SKM-1 treated with dmso at 0.1 percent for 144 hours (cell line): ENCODE results near the gene KSR2.
"Not testable (repeated sequence)": the region's sequence is repeated elsewhere in the genome, so short reads cannot be mapped to it uniquely, and the experiment has no call there.

ENCODE experiments used
- DNase-seq: peaks from one replicate; lab custom pipeline; 2025; ENCODE audit not compliant: unreplicated experiment; lab: John Stamatoyannopoulos, UW

KSR2 gene

GRCh38 chr12:117827660-117828059, 141.1 kb downstream of the KSR2 start:
- no peak for DNase-seq

- no peak for DNase-seq
These were observed 143.0 kb downstream of the KSR2 start for GRCh38 chr12:117825827-117826226.

- no peak for DNase-seq
These were observed 147.2 kb downstream of the KSR2 start for GRCh38 chr12:117821480-117822175.

GRCh38 chr12:117820216-117820907, 148.4 kb downstream of the KSR2 start:
- DNase-seq = no peak

GRCh38 chr12:117819160-117819559, 149.6 kb downstream of the KSR2 start:
- DNase-seq = no peak

- DNase-seq = no peak
These were observed 150.4 kb downstream of the KSR2 start for GRCh38 chr12:117818400-117818799.

- no peak for DNase-seq
These were observed 159.3 kb downstream of the KSR2 start for GRCh38 chr12:117809509-117809908.

GRCh38 chr12:117807946-117808345, 160.8 kb downstream of the KSR2 start:
- DNase-seq = no peak

- no peak for DNase-seq
These were observed 161.4 kb downstream of the KSR2 start for GRCh38 chr12:117807355-117807754.

- DNase-seq = no peak
These were observed 162.9 kb downstream of the KSR2 start for GRCh38 chr12:117805865-117806264.

- DNase-seq = no peak
These were observed 165.8 kb downstream of the KSR2 start for GRCh38 chr12:117803001-117803400.

GRCh38 chr12:117800711-117801110, 168.1 kb downstream of the KSR2 start:
- not testable (repeated sequence) for DNase-seq

- no peak for DNase-seq
These were observed 171.6 kb downstream of the KSR2 start for GRCh38 chr12:117797202-117797601.

- DNase-seq = no peak
These were observed 175.8 kb downstream of the KSR2 start for GRCh38 chr12:117792877-117793424.

GRCh38 chr12:117792471-117792870, 176.3 kb downstream of the KSR2 start:
- no peak for DNase-seq

- no peak for DNase-seq
These were observed 177.8 kb downstream of the KSR2 start for GRCh38 chr12:117790948-117791347.

- DNase-seq = no peak
These were observed 178.6 kb downstream of the KSR2 start for GRCh38 chr12:117790198-117790597.

- DNase-seq = no peak
These were observed 179.4 kb downstream of the KSR2 start for GRCh38 chr12:117789195-117789912.

- DNase-seq = no peak
These were observed 190.1 kb downstream of the KSR2 start for GRCh38 chr12:117778656-117779055.

- DNase-seq = no peak
These were observed 193.6 kb downstream of the KSR2 start for GRCh38 chr12:117774941-117775775.

GRCh38 chr12:117768860-117769259, 199.9 kb downstream of the KSR2 start:
- no peak for DNase-seq
